ENCODE results near the gene CILP2. TPM values are rescaled to one million over a fixed set of nuclear protein-coding genes. Genes with fewer than 3 reads are reported as not detected.

The CILP2 gene
- total and polyA plus RNA-seq, 9 of the 15 experiments (the other 6 are each of a cell fraction or from before 2014, with no cell fraction given) = 0.04 to 0.35 (median 0.05) TPM; not detected in 2

DNA sequence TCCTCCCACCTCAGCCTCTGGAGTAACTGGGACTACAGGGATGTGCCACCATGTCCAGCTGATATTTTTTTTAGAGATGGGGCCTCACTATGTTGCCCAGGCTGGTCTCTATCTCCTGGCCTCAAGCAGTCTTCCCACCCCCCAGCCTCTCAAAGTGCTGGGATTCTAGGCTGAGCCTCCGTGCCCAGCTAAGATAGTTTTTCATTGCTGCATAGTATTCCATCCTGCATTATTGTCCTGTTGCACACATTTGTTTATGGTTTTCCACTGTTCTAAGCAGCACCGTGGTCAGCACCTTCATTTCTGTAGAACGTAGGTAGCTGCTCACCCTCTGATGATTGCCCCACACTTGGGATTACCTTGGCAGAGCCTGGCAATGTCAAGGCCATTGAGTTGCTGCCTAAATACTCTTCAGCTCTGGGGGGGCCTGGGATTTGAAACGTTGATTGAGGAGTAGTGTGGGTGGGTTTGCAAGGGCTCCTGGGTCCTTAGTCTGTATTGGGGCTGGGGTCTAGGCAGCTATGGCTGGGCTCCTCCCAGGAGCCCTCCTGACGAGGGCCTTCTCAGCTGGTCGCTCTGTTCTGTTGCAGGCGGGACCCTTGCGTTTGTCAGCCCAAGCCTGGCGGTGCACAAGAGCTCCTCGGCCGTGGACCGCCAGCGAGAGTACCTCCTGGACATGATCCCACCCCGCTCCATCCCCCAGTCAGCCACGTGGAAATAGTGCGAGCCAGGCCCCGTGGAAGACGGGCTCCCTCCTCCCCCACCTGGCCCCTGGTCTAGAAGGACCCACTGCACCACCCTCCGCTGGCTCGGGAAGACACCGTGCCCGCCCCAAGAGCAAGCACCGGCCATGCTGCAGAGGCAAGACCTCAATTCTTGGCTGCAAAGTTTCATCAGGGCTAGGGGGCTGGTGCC is 33.1 kb upstream of the CILP2 start:
- no peak for FAIRE-seq
- H3K9me3 ChIP-seq (replicated peaks; ENCODE audit: control insufficient read depth, insufficient read depth, low read depth, low read length) = no peaks in the 10 kb centered on the region
- no peak for ATAC-seq
- no peak overlapping the region for H3K9ac ChIP-seq (ENCODE audit: insufficient read depth in 1 of 2, low read depth in 2 of 2, low read length in 2 of 2)
- POLR2A ChIA-PET = interaction anchor here (0.6 kb wide), 1 partner anchor 1775 kb away, joined by 3 read pairs; no protein-coding TSS in a partner anchor
- peaks cover 76% of the 10 kb centered on the region; the same call in 2 of the 3 replicates for H3K36me3 ChIP-seq (ENCODE audit: control insufficient read depth, insufficient read depth, low read length)
- no peak for DNase-seq (ENCODE audit: extremely low read depth in 1 of 4, low spot score in 3 of 4)
- H3K4me1 ChIP-seq (replicated peaks in 1 of 2; ENCODE audit: control insufficient read depth in 2 of 2, insufficient read depth in 2 of 2, low read length in 2 of 2) = peaks cover 0 to 18% of the 10 kb centered on the region in 2 experiments; a peak in 1 of 5 replicates
- H3K79me2 ChIP-seq (ENCODE audit: control insufficient read depth, insufficient read depth, low read length) = no peaks in the 10 kb centered on the region
- no peaks in the 10 kb centered on the region for H3K27me3 ChIP-seq (ENCODE audit: control insufficient read depth in 2 of 2, insufficient read depth in 2 of 2, low read length in 2 of 2)
- CTCF ChIA-PET (ENCODE audit: low intra/inter-chr PET ratio) = no interaction called here
- TF ChIP-seq ZZZ3 (IDR thresholded peaks at IDR 0.05) = no peak
- TF ChIP-seq, protein P1, sequence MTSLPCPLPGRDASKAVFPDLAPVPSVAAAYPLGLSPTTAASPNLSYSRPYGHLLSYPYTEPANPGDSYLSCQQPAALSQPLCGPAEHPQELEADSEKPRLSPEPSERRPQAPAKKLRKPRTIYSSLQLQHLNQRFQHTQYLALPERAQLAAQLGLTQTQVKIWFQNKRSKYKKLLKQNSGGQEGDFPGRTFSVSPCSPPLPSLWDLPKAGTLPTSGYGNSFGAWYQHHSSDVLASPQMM (CRISPR knock-in tag; IDR thresholded peaks at IDR 0.05) = no peak
- no peak for TF ChIP-seq ZNF217 (CRISPR knock-in tag; IDR thresholded peaks at IDR 0.05)
- TF ChIP-seq TCF3 (CRISPR knock-in tag; IDR thresholded peaks at IDR 0.05) = no peak
- TF ChIP-seq, protein P2, sequence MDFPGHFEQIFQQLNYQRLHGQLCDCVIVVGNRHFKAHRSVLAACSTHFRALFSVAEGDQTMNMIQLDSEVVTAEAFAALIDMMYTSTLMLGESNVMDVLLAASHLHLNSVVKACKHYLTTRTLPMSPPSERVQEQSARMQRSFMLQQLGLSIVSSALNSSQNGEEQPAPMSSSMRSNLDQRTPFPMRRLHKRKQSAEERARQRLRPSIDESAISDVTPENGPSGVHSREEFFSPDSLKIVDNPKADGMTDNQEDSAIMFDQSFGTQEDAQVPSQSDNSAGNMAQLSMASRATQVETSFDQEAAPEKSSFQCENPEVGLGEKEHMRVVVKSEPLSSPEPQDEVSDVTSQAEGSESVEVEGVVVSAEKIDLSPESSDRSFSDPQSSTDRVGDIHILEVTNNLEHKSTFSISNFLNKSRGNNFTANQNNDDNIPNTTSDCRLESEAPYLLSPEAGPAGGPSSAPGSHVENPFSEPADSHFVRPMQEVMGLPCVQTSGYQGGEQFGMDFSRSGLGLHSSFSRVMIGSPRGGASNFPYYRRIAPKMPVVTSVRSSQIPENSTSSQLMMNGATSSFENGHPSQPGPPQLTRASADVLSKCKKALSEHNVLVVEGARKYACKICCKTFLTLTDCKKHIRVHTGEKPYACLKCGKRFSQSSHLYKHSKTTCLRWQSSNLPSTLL (IDR thresholded peaks at IDR 0.05) = no peak
- peak; percentile 44 for TF ChIP-seq POLR2G (IDR thresholded peaks at IDR 0.05; ENCODE audit: low read depth, low read length)
- peak; percentile 83 for TF ChIP-seq RBM22 (IDR thresholded peaks at IDR 0.05; ENCODE audit: low read depth, low read length, poor library complexity, severe bottlenecking)
- TF ChIP-seq ZNF316 (IDR thresholded peaks at IDR 0.05) = no peak
- no peak for TF ChIP-seq CBX5 (IDR thresholded peaks at IDR 0.05; ENCODE audit: borderline replicate concordance, low read depth)
- peak; percentile 74 for TF ChIP-seq ZNF146 (CRISPR knock-in tag; IDR thresholded peaks at IDR 0.05; ENCODE audit: unreplicated experiment)
- TF ChIP-seq EP300 (IDR thresholded peaks at IDR 0.05; ENCODE audit: low read length) = no peak
- no peak for TF ChIP-seq TBL1XR1 (IDR thresholded peaks at IDR 0.05; ENCODE audit: low read length in 2 of 2)
- no peak for TF ChIP-seq CSDE1 (IDR thresholded peaks at IDR 0.05)
- TF ChIP-seq POLR2AphosphoS5 (IDR thresholded peaks at IDR 0.05; ENCODE audit: control insufficient read depth, insufficient read depth, low read depth, low read length) = peak; percentile 27; the same call in 1 of the 2 replicates
- no peak for TF ChIP-seq ERF (CRISPR knock-in tag; IDR thresholded peaks at IDR 0.05)
- H3K27ac ChIP-seq (ENCODE audit: extremely low read depth, low read depth, low read length) = no peak overlapping the region; the same call in 2 of the 3 replicates
- no peak overlapping the region for H3K4me2 ChIP-seq (ENCODE audit: insufficient read depth, low read length)
- no peaks in the 10 kb centered on the region for H3K9me1 ChIP-seq (ENCODE audit: control insufficient read depth, insufficient read depth, low read length)
- H2AFZ ChIP-seq (ENCODE audit: low read depth, low read length) = no peak overlapping the region
- BruUV-seq (replicated peaks) = no TSS peak
- intact Hi-C loops (cut with micrococcal nuclease) = no loop called here
- H3K4me3 ChIP-seq = no peak overlapping the region
- WGBS (ENCODE audit: insufficient coverage, low coverage, missing lambda C conversion rate) = 92% methylated on average over 21 of the region's 23 CpGs
- H4K20me1 ChIP-seq (replicated peaks; ENCODE audit: control insufficient read depth, insufficient read depth, low read length) = no peaks in the 10 kb centered on the region
- in situ Hi-C loops (cut with MboI) = no loop called here

Measured in K562 (cell line).